GM23338 (cell line): ENCODE results near the gene NEK6. TPM values are rescaled to one million over a fixed set of nuclear protein-coding genes. Genes with fewer than 3 reads are reported as not detected.
A peak's percentile ranks its signal among the peaks of the same experiment; 100 is the strongest.

Experiments used
- ATAC-seq: fragments of 200-7000 bp; cut with Tn5 transposase; 3 replicates; pipeline ENCODE4 v1.9.1; 2020
- DNase-seq: peaks from one replicate; pipeline ENCODE4 v3.0.0-alpha.2; 2015; ENCODE audit warnings: low spot score
- H2AFZ ChIP-seq: fragments of 200-600 bp; sonication (generic); 2 replicates; pipeline ENCODE4 v1.8.0; 2016; ENCODE audit warnings: antibody characterized with exemption, mild to moderate bottlenecking, moderate library complexity
- H3F3A ChIP-seq: fragments of 200-600 bp; sonication (generic); replicated peaks from 2 replicates; pipeline ENCODE4 v1.8.0; 2017; ENCODE audit warnings: antibody characterized with exemption, mixed run types, low read depth
- H3K27ac ChIP-seq: fragments of 200-600 bp; sonication (generic); 2 replicates; pipeline ENCODE4 v1.6.1; 2016; ENCODE audit warnings: low read depth
- H3K27me3 ChIP-seq: fragments of 200-600 bp; sonication (generic); 2 replicates; pipeline ENCODE4 v1.8.0; 2016; ENCODE audit warnings: mild to moderate bottlenecking, mixed run types, moderate library complexity; ENCODE audit not compliant: insufficient read depth
- H3K36me3 ChIP-seq: fragments of 200-600 bp; sonication (generic); 2 replicates; pipeline ENCODE4 v1.8.0; 2016; ENCODE audit warnings: mild to moderate bottlenecking; ENCODE audit not compliant: insufficient read depth
- H3K4me1 ChIP-seq: fragments of 200-600 bp; sonication (generic); 2 replicates; pipeline ENCODE4 v1.8.0; 2016; ENCODE audit warnings: mild to moderate bottlenecking, moderate library complexity; ENCODE audit not compliant: insufficient read depth
- H3K4me2 ChIP-seq: fragments of 200-600 bp; sonication (generic); 2 replicates; pipeline ENCODE4 v1.7.1; 2017; ENCODE audit warnings: mixed run types
- H3K4me3 ChIP-seq: fragments of 200-600 bp; sonication (generic); 2 replicates; pipeline ENCODE4 v1.6.1; 2016; ENCODE audit warnings: mixed run types
- H3K79me2 ChIP-seq: fragments of 200-600 bp; sonication (generic); replicated peaks from 2 replicates; pipeline ENCODE4 v1.8.0; 2017; ENCODE audit warnings: mild to moderate bottlenecking; ENCODE audit not compliant: insufficient read depth
- H3K9me2 ChIP-seq: fragments of 200-600 bp; sonication (generic); 2 replicates; pipeline ENCODE4 v1.8.0; 2017; ENCODE audit not compliant: insufficient read depth
- H4K20me1 ChIP-seq: fragments of 200-600 bp; sonication (generic); replicated peaks from 2 replicates; pipeline ENCODE4 v1.8.0; 2017; ENCODE audit warnings: mild to moderate bottlenecking; ENCODE audit not compliant: insufficient read depth
- H3K27ac Mint-ChIP-seq: 2 replicates; pipeline ENCODE4 v1.8.0; 2020; ENCODE audit warnings: inconsistent platforms, mild to moderate bottlenecking, moderate library complexity, mixed read lengths
- H3K27me3 Mint-ChIP-seq: 3 replicates; pipeline ENCODE4 v1.8.0; 2022; ENCODE audit warnings: low read depth, mild to moderate bottlenecking, moderate library complexity, mixed read lengths, inconsistent platforms; ENCODE audit not compliant: insufficient read depth, poor library complexity
- H3K36me3 Mint-ChIP-seq: 3 replicates; pipeline ENCODE4 v1.8.0; 2021; ENCODE audit warnings: low read depth, mild to moderate bottlenecking, inconsistent platforms, moderate library complexity, mixed read lengths
- H3K4me1 Mint-ChIP-seq: 3 replicates; pipeline ENCODE4 v1.8.0; 2020; ENCODE audit warnings: mild to moderate bottlenecking, inconsistent platforms, mixed read lengths
- H3K4me3 Mint-ChIP-seq: 3 replicates; pipeline ENCODE4 v1.8.0; 2021; ENCODE audit warnings: moderate library complexity, mild to moderate bottlenecking, inconsistent platforms, mixed read lengths
- H3K9me3 Mint-ChIP-seq: 3 replicates; pipeline ENCODE4 v1.8.0; 2020; ENCODE audit warnings: moderate library complexity, mild to moderate bottlenecking, inconsistent platforms, mixed read lengths
- CREB1 ChIP-seq: fragments of 250-450 bp; sonication (Bioruptor Pico); IDR thresholded peaks from 2 replicates; pipeline ENCODE4 v1.5.0; 2020; ENCODE audit warnings: low read depth, mild to moderate bottlenecking, moderate library complexity
- CTCF ChIP-seq, 2 experiments: fragments of 200-600 bp in 1 of 2; sonication (generic) in 1 of 2; conservative IDR thresholded peaks; 2 replicates each; pipeline versions ENCODE4 v1.5.1 to v1.6.1; 2016 to 2017; ENCODE audit warnings: antibody characterized with exemption in 2 of 2, low read depth in 2 of 2, mild to moderate bottlenecking in 2 of 2, moderate library complexity in 1 of 2
- ETS1 ChIP-seq: IDR thresholded peaks from 2 replicates; pipeline ENCODE4 v1.6.1; 2016; ENCODE audit warnings: antibody characterized with exemption
- JUNB ChIP-seq: IDR thresholded peaks from one replicate; pipeline ENCODE4 v1.6.1; 2016; ENCODE audit warnings: antibody characterized with exemption; ENCODE audit not compliant: unreplicated experiment
- NANOG ChIP-seq: IDR thresholded peaks from 2 replicates; pipeline ENCODE4 v1.6.1; 2016; ENCODE audit warnings: antibody characterized with exemption, borderline replicate concordance
- POLR2AphosphoS5 ChIP-seq: IDR thresholded peaks from 2 replicates; pipeline ENCODE4 v1.6.1; 2016; ENCODE audit warnings: antibody characterized with exemption, low read depth
- REST ChIP-seq: IDR thresholded peaks from one replicate; pipeline ENCODE4 v1.6.1; 2018; ENCODE audit warnings: antibody characterized with exemption; ENCODE audit not compliant: unreplicated experiment
- ZNF114 ChIP-seq: fragments of 250-450 bp; sonication (Bioruptor Pico); IDR thresholded peaks from 2 replicates; pipeline ENCODE4 v1.5.0; 2020; ENCODE audit warnings: mild to moderate bottlenecking, moderate library complexity
- ZNF331 ChIP-seq: fragments of 250-450 bp; sonication (Bioruptor Pico); IDR thresholded peaks from 2 replicates; pipeline ENCODE4 v1.5.0; 2020; ENCODE audit warnings: low read depth, mild to moderate bottlenecking, moderate library complexity
- polyA plus RNA-seq: library from polyadenylated mRNA; unstranded; fragments of >200 nt; fragmentation: Nextera tagmentation; extraction: Ambion mirVana; gene quantifications from 2 replicates; pipeline ENCODE4 v1.2.1, GENCODE V29; 2016
- total RNA-seq: library from RNA; depleted of rRNA; stranded (reverse); fragments of >200 nt; shearing (Covaris generic); gene quantifications from 2 replicates; pipeline ENCODE4 v1.2.3, GENCODE V29; 2014

Gene NEK6
- total and polyA plus RNA-seq, 2 experiments from 2014 or later: 8.1 to 11.2 TPM

- TF ChIP-seq ETS1 (no peak), REST (no peak), ZNF331 (no peak), ZNF114 (CRISPR knock-in tag) (no peak), JUNB (no peak)
These were observed 13.0 kb downstream of the NEK6 start (continued) for GRCh38 chr9:124270504-124271335.

DNA sequence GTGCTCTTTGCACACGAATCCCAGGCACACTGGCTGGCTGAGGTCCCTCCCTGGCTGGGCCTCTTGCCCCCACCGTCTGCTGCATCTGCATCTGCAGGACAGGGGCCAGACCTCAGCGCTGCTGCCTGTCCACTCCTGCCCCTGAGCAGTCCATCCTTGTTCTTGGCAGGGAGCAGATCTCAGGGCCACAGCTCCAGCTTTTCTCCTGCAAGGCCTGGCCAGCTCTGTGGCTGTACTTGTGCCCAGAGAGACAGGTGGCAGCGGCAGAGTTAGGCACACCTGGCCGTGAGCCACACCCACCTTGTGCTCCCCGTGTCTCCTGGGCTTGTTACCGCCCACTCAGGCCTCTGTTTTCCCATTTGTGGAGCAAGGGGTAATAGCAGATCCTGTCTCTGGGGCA, 13.9 kb downstream of the NEK6 start:
- H3K36me3 Mint-ChIP-seq: no peaks in the 10 kb centered on the region
- Histone ChIP-seq H3K79me2 (peaks cover 6% of the 10 kb centered on the region; the same call in 1 of the 2 replicates), H4K20me1 (peaks cover 5% of the 10 kb centered on the region; the same call in 1 of the 2 replicates), H3K4me1 (no peaks in the 10 kb centered on the region), H3K36me3 (no peaks in the 10 kb centered on the region), H3F3A (no peaks in the 10 kb centered on the region), H2AFZ (no peak overlapping the region), H3K4me2 (no peak overlapping the region), H3K27ac (no peak overlapping the region; the same call in 1 of the 2 replicates), H3K27me3 (no peaks in the 10 kb centered on the region), H3K4me3 (no peak overlapping the region), H3K9me2 (no peaks in the 10 kb centered on the region)
- TF ChIP-seq NANOG (no peak), ZNF331 (no peak), CREB1 (CRISPR knock-in tag) (no peak), ZNF114 (CRISPR knock-in tag) (no peak), JUNB (no peak), CTCF (conservative IDR thresholded peaks at IDR 0.05; ENCODE audit: low read depth in 2 of 2) (no peak), POLR2AphosphoS5 (no peak)
- peaks cover 17% of the 10 kb centered on the region for H3K4me1 Mint-ChIP-seq
- H3K4me3 Mint-ChIP-seq: no peak overlapping the region
- ATAC-seq (peak; percentile 14; the same call in 1 of the 3 replicates), DNase-seq (no peak)
- H3K27me3 Mint-ChIP-seq: peaks cover 5% of the 10 kb centered on the region
- no peak overlapping the region for H3K27ac Mint-ChIP-seq
- H3K9me3 Mint-ChIP-seq: no peaks in the 10 kb centered on the region
